GM12878 (cell line): Measurements from ENCODE around the gene LVRN. TPM values are rescaled to one million over a fixed set of nuclear protein-coding genes. Genes with fewer than 3 reads are reported as not detected.

Experiments used
- ATAC-seq: fragments of 200-7000 bp; cut with Tn5 transposase; 3 replicates; pipeline ENCODE4 v1.9.1; 2020; ENCODE audit warnings: mild to moderate bottlenecking, moderate library complexity
- BruUV-seq: library from RNA; stranded (reverse); fragments of 400-500 nt; replicated peaks from 2 replicates; lab custom pipeline; 2021; lab: Mats Ljungman, UMichigan
- CTCF ChIA-PET: fragments of 300-600 bp; sonication (Branson Sonifier 250); formaldehyde crosslinking; extraction: SDS; loops from one replicate; lab custom pipeline; 2021; ENCODE audit warnings: inconsistent platforms; lab: Yijun Ruan, JAX
- POLR2A ChIA-PET: fragments of 350-600 bp; formaldehyde crosslinking; extraction: SDS; loops from one replicate; lab custom pipeline; 2021; ENCODE audit warnings: inconsistent platforms; lab: Charles Lee
- RAD21 ChIA-PET: fragments of 300-600 bp; sonication (Branson Sonifier 250); formaldehyde crosslinking; loops from one replicate; lab custom pipeline; 2023; ENCODE audit warnings: antibody characterized with exemption; ENCODE audit not compliant: unreplicated experiment; lab: Charles Lee
- SMC1A ChIA-PET: fragments of 300-600 bp; sonication (Branson Sonifier 250); formaldehyde crosslinking; loops from one replicate; lab custom pipeline; 2023; ENCODE audit not compliant: unreplicated experiment, uncharacterized antibody; lab: Charles Lee
- DNase-seq: peaks from one replicate; pipeline ENCODE4 v3.0.0-alpha.2; 2011; ENCODE audit warnings: low read depth, low spot score
- FAIRE-seq: peaks from 3 replicates; lab custom pipeline; 2011; peaks lifted over from hg19 to GRCh38; lab: Jason Lieb, UNC
- H2AFZ ChIP-seq: 2 replicates; pipeline ENCODE4 v1.6.0; 2011; ENCODE audit warnings: low read depth, low read length, control low read depth; ENCODE audit not compliant: control insufficient read depth
- H3K27ac ChIP-seq: 2 replicates; pipeline ENCODE4 v1.5.1; 2011; ENCODE audit warnings: control low read depth; ENCODE audit not compliant: control insufficient read depth, insufficient read depth
- H3K27me3 ChIP-seq, 2 experiments: replicated peaks in 1 of 2; 2 replicates each; pipeline versions ENCODE4 v1.6.0 to v1.6.1; 2011; ENCODE audit warnings: low read length in 1 of 2; ENCODE audit not compliant: control insufficient read depth in 2 of 2, insufficient read depth in 2 of 2
- H3K36me3 ChIP-seq, 2 experiments: 2 replicates each; pipeline ENCODE4 v1.5.1; 2011; ENCODE audit warnings: low read length in 1 of 2; ENCODE audit not compliant: control insufficient read depth in 2 of 2, insufficient read depth in 2 of 2
- H3K4me1 ChIP-seq: 2 replicates; pipeline ENCODE4 v1.6.1; 2011; ENCODE audit warnings: mild to moderate bottlenecking, low read length, moderate library complexity, mixed read lengths; ENCODE audit not compliant: control insufficient read depth, insufficient read depth
- H3K4me2 ChIP-seq: 2 replicates; pipeline ENCODE4 v1.6.0; 2011; ENCODE audit warnings: control low read depth; ENCODE audit not compliant: control insufficient read depth, insufficient read depth
- H3K4me3 ChIP-seq: fragments of 200-600 bp; sonication (generic); 2 replicates; pipeline ENCODE4 v1.5.1; 2016
- H3K79me2 ChIP-seq: 2 replicates; pipeline ENCODE4 v1.6.0; 2011; ENCODE audit warnings: low read length; ENCODE audit not compliant: control insufficient read depth, insufficient read depth
- H3K9ac ChIP-seq: 2 replicates; pipeline ENCODE4 v1.8.0; 2011; ENCODE audit warnings: low read length, control low read depth, mixed read lengths; ENCODE audit not compliant: control insufficient read depth, insufficient read depth
- H3K9me3 ChIP-seq: replicated peaks from 3 replicates; pipeline ENCODE4 v1.5.1; 2011; ENCODE audit warnings: mild to moderate bottlenecking, low read length; ENCODE audit not compliant: control insufficient read depth, insufficient read depth
- H4K20me1 ChIP-seq: 2 replicates; pipeline ENCODE4 v1.6.0; 2011; ENCODE audit not compliant: control insufficient read depth, insufficient read depth
- BCL11A ChIP-seq: IDR thresholded peaks from 2 replicates; pipeline ENCODE4 v1.6.1; 2011; ENCODE audit warnings: low read depth, low read length
- E4F1 ChIP-seq: fragments of 450-650 bp; IDR thresholded peaks from 2 replicates; pipeline ENCODE4 v1.6.1; 2018; ENCODE audit warnings: borderline replicate concordance, mild to moderate bottlenecking; ENCODE audit not compliant: partially characterized antibody
- ELK1 ChIP-seq: IDR thresholded peaks from 2 replicates; pipeline ENCODE4 v1.6.1; 2012; ENCODE audit warnings: low read depth, low read length, improper control_type of control experiment
- EZH2 ChIP-seq: IDR thresholded peaks from 2 replicates; pipeline ENCODE4 v1.6.1; 2012; ENCODE audit warnings: low read depth, mild to moderate bottlenecking, control low read depth, inconsistent platforms, low read length, borderline replicate concordance; ENCODE audit not compliant: control insufficient read depth
- MTA3 ChIP-seq: IDR thresholded peaks from 2 replicates; pipeline ENCODE4 v1.6.1; 2012; ENCODE audit warnings: low read length, inconsistent platforms, borderline replicate concordance
- ZBED1 ChIP-seq: IDR thresholded peaks from 2 replicates; pipeline ENCODE4 v1.6.1; 2016; ENCODE audit warnings: borderline replicate concordance
- WGBS: methylation state at CpG from one replicate; pipeline ENCODE4 v1.1.6; 2016; ENCODE audit warnings: low lambda C conversion rate; ENCODE audit not compliant: insufficient replicate concordance, insufficient coverage; ENCODE audit errors: missing lambda C conversion rate; 5-methylcytosine and 5-hydroxymethylcytosine counted together
- in situ Hi-C: fragments of 300-500 bp; cut with MboI; formaldehyde crosslinking; loops from 9 replicates; pipeline ENCODE4 v1.14.3; 2018; ENCODE audit warnings: mixed read lengths
- intact Hi-C: fragments of 100-400 bp; cut with micrococcal nuclease; formaldehyde crosslinking; loops from one replicate; pipeline ENCODE4 v1.14.2; 2022; ENCODE audit not compliant: unreplicated experiment
- polyA plus RNA-seq, 11 experiments: library from polyadenylated mRNA; depleted of rRNA in 4 of 11; unstranded in 6 of 11; stranded (reverse) in 5 of 11; fragments of >200 nt; fragmentation: Nextera tagmentation in 4 of 11; fragmentation: Illumina TruSeq in 1 of 11; extraction: Ambion mirVana in 4 of 11; extraction: Trizol in 1 of 11; gene quantifications; 1 replicate in 1 of 11; 2 replicates in 10 of 11; pipeline versions ENCODE4 v1.2.1 to v1.2.3, GENCODE V29; 2011 to 2016; ENCODE audit warnings: inconsistent platforms in 2 of 11, missing spikeins in 2 of 11, low read depth in 1 of 11
- total RNA-seq, 4 experiments: library from RNA; depleted of rRNA in 3 of 4; stranded (reverse); fragments of >200 nt in 3 of 4; fragmentation: Illumina TruSeq in 1 of 4; extraction: Trizol in 1 of 4; gene quantifications; 2 replicates each; pipeline versions ENCODE4 v1.2.1 to v1.2.3, GENCODE V29; 2013 to 2021

The LVRN gene
- total and polyA plus RNA-seq, 10 of the 15 experiments (the other 5 are each of a cell fraction or from before 2014, with no cell fraction given) = 0.04 to 0.87 (median 0.11) TPM; not detected in 4

- intact Hi-C loops (no loop called here), in situ Hi-C loops (no loop called here)
- Histone ChIP-seq H3K27me3 (peaks cover 12 to 20% of the 10 kb centered on the region in 2 experiments), H3K4me1 (peaks cover 2% of the 10 kb centered on the region; the same call in 1 of the 2 replicates), H3K27ac (no peak overlapping the region), H2AFZ (peak overlapping the region; percentile 33), H3K4me3 (peak overlapping the region; percentile 27; the same call in 1 of the 2 replicates), H3K9ac (no peak overlapping the region), H3K36me3 (no peaks in the 10 kb centered on the region), H4K20me1 (no peaks in the 10 kb centered on the region), H3K9me3 (no peaks in the 10 kb centered on the region; the same call in 1 of the 3 replicates), H3K79me2 (no peaks in the 10 kb centered on the region), H3K4me2 (peak overlapping the region; percentile 61; the same call in 1 of the 2 replicates)
- DNase-seq (no peak), ATAC-seq (no peak), FAIRE-seq (no peak)
- WGBS = 40% methylated on average over 71 of the region's 71 CpGs
- no peak for TF ChIP-seq ELK1
- TF ChIP-seq E4F1 = no peak
- TF ChIP-seq MTA3 = no peak
- no peak for TF ChIP-seq ZBED1
- TF ChIP-seq EZH2 = 0 out of 2 replicates have a peak, but pooled peaks have one; percentile 8
- no peak for TF ChIP-seq BCL11A
- ChIA-PET POLR2A (no interaction called here), SMC1A (no interaction called here), RAD21 (no interaction called here), CTCF (no interaction called here)
- no TSS peak for BruUV-seq
Measured at GRCh38 chr5:115962565-115963402, 509 bp downstream of the LVRN start.
